ENCODE results near the gene KCTD5.

KCTD5 gene

GRCh38 chr16:2737238-2737605 lies 54.9 kb downstream of the KCTD5 start:
- TF ChIP-seq, protein P1, sequence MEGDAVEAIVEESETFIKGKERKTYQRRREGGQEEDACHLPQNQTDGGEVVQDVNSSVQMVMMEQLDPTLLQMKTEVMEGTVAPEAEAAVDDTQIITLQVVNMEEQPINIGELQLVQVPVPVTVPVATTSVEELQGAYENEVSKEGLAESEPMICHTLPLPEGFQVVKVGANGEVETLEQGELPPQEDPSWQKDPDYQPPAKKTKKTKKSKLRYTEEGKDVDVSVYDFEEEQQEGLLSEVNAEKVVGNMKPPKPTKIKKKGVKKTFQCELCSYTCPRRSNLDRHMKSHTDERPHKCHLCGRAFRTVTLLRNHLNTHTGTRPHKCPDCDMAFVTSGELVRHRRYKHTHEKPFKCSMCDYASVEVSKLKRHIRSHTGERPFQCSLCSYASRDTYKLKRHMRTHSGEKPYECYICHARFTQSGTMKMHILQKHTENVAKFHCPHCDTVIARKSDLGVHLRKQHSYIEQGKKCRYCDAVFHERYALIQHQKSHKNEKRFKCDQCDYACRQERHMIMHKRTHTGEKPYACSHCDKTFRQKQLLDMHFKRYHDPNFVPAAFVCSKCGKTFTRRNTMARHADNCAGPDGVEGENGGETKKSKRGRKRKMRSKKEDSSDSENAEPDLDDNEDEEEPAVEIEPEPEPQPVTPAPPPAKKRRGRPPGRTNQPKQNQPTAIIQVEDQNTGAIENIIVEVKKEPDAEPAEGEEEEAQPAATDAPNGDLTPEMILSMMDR (IDR thresholded peaks at IDR 0.05; ENCODE audit: low read depth, low read length, missing control alignments), result no peak
- DNase-seq (ENCODE audit: low read depth), result no peak
- H3K4me3 ChIP-seq (ENCODE audit: low read depth, low read length), result no peak overlapping the region

DNA sequence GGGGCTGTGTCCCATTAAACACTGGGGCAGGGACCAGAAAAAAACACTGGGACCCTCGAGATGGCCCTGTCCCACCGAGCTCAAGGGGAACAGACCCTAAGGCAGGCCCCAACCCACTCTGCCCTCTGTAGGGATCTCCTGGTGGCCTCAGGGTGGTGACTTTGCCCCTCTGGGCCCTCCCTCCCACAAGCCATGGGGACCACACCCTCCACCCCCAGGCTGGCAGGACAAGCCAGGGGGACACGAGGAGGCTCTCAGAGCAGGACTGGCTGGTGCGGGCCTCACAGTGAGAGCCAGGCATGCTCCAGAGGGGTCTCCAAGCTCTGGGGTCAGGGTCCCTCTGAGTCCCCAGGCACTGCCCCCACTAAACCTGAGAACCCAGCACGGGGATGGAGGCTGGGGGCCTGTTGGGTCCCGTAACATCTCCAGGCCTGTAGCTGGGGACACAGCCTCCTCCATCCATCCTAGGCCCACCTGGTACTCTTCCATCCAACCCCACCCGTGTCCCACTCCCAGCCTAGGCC lies 55.6 kb downstream of the KCTD5 start:
- H3K4me3 ChIP-seq (ENCODE audit: low read depth, low read length), result no peak overlapping the region
- TF ChIP-seq, protein P1 (IDR thresholded peaks at IDR 0.05; ENCODE audit: low read depth, low read length, missing control alignments), result no peak
- no peak for DNase-seq (ENCODE audit: low read depth)

DNA sequence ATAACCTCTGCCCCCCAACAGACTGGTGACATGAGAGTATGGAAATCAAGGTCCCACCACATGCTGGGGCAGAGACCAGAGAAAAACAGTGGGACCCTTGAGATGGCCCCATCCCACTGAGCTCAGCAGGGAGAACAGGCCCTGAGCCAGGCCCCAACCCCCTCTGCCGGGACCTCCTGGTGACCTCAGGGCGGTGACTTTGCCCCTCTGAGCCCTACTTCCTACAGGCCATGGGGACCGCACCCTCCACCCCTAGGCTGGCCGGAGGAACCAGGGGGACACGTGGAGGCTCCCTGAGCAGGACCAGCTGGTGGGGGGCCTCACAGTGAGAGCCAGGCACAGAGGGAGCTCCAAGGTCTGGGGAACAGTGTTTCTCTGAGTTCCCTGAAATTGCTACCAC lies 56.3 kb downstream of the KCTD5 start:
- H3K4me3 ChIP-seq (ENCODE audit: low read depth, low read length), result no peak overlapping the region
- no peak for DNase-seq (ENCODE audit: low read depth)
- TF ChIP-seq, protein P1 (IDR thresholded peaks at IDR 0.05; ENCODE audit: low read depth, low read length, missing control alignments), result no peak

DNA sequence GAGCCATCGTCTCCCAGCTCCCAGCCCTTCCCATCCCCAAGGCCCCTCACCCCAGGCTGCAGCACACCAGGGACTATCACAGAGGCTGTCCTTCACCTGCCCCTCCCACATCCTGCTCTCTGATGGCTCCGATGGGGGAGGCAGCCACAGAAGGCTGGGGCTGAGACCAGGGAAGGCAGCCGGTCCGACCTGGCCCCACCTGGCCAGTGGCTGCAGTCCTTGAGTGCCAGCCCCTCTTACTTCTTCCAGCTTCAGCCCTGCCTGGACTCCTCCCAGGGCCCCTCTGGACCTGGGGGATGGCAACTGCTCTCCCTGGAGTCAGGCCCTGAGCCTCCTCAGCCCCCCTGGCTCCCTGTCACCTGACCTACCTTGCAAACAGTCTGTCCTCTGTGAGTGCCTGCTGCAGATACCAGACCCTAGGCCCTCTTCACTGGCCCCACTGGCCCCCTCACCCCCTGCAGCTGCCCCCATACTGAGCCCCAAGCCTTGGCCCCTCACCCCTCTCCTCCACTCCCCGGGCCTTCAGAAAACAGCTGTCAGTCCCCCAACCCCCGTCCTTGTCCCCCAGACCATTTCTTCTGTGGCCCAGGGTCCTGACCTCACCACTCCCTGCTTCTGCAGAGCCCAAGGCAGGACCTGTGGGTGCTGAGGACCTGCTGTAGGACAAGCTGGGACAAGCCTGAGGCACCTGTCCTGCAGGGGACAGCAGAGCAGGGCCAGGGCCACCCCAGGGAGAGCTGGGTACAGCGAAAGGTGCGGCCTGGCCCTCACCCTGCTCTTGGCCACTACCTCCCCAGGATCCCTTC lies 57.5 kb downstream of the KCTD5 start:
- no peak overlapping the region for H3K4me3 ChIP-seq (ENCODE audit: low read depth, low read length)
- TF ChIP-seq, protein P1 (IDR thresholded peaks at IDR 0.05; ENCODE audit: low read depth, low read length, missing control alignments), result no peak
- DNase-seq (ENCODE audit: low read depth), result no peak

GRCh38 chr16:2740476-2740875 lies 58.2 kb downstream of the KCTD5 start:
- DNase-seq (ENCODE audit: low read depth), result no peak
- TF ChIP-seq, protein P1 (IDR thresholded peaks at IDR 0.05; ENCODE audit: low read depth, low read length, missing control alignments), result no peak
- no peak overlapping the region for H3K4me3 ChIP-seq (ENCODE audit: low read depth, low read length)

GRCh38 chr16:2741168-2741567 lies 58.8 kb downstream of the KCTD5 start:
- TF ChIP-seq, protein P1 (IDR thresholded peaks at IDR 0.05; ENCODE audit: low read depth, low read length, missing control alignments), result no peak
- H3K4me3 ChIP-seq (ENCODE audit: low read depth, low read length), result no peak overlapping the region
- no peak for DNase-seq (ENCODE audit: low read depth)
